ENCODE measurements around the gene SKIDA1.
"Not testable (repeated sequence)": the region's sequence is repeated elsewhere in the genome, so short reads cannot be mapped to it uniquely, and the experiment has no call there.

Gene SKIDA1

GRCh38 chr10:21525367-21526187 is at the start of gene SKIDA1:
Gene SKIDA1 (minus strand): TSS chr10:21525682. CDS start chr10:21517822, 7,860 bp downstream.
- peak in 54 of 56 donors; percentile 39 to 93 (median 80) for DNase-seq

GRCh38 chr10:21574514-21574913 is 49.0 kb upstream of the SKIDA1 start:
- DNase-seq: not testable (repeated sequence)

GRCh38 chr10:21572578-21572977 is 47.1 kb upstream of the SKIDA1 start:
- no peak for DNase-seq

GRCh38 chr10:21570761-21571521 is 45.5 kb upstream of the SKIDA1 start:
- no peak for DNase-seq

- not testable (repeated sequence) for DNase-seq
These were observed 33.5 kb upstream of the SKIDA1 start for GRCh38 chr10:21558984-21559383.

- no peak for DNase-seq
These were observed 31.0 kb upstream of the SKIDA1 start for GRCh38 chr10:21556527-21556926.

- DNase-seq: no peak
These were observed 27.2 kb upstream of the SKIDA1 start for GRCh38 chr10:21552638-21553037.

GRCh38 chr10:21547246-21547645 is 21.8 kb upstream of the SKIDA1 start:
- no peak for DNase-seq

- DNase-seq: not testable (repeated sequence)
These were observed 15.2 kb upstream of the SKIDA1 start for GRCh38 chr10:21540701-21541100.

- DNase-seq: no peak
These were observed 11.4 kb upstream of the SKIDA1 start for GRCh38 chr10:21536874-21537273.

GRCh38 chr10:21535976-21536375 is 10.5 kb upstream of the SKIDA1 start:
- DNase-seq: not testable (repeated sequence)

GRCh38 chr10:21535494-21535965 is 10.0 kb upstream of the SKIDA1 start:
- DNase-seq: no peak

GRCh38 chr10:21534604-21535493 is 9.4 kb upstream of the SKIDA1 start:
- DNase-seq: peak in 42 of 56 donors; percentile 7 to 75 (median 60)

- no peak for DNase-seq
These were observed 8.8 kb upstream of the SKIDA1 start for GRCh38 chr10:21534280-21534586.

- DNase-seq: peak; percentile 52 to 98 (median 90)
These were observed 8.2 kb upstream of the SKIDA1 start, which contains the start of gene MLLT10 for GRCh38 chr10:21533467-21534279. Gene MLLT10 (plus strand): TSS chr10:21534232. CDS start chr10:21534645, 413 bp downstream.

GRCh38 chr10:21532694-21533466 is 7.4 kb upstream of the SKIDA1 start:
- DNase-seq: no peak

GRCh38 chr10:21531164-21531563 is 5.7 kb upstream of the SKIDA1 start:
- DNase-seq: no peak

GRCh38 chr10:21530641-21531040 is 5.2 kb upstream of the SKIDA1 start:
- no peak for DNase-seq

- no peak for DNase-seq
These were observed 4.7 kb upstream of the SKIDA1 start for GRCh38 chr10:21530168-21530567.
